ENCODE results near the gene NUDT1.

The NUDT1 gene

DNA sequence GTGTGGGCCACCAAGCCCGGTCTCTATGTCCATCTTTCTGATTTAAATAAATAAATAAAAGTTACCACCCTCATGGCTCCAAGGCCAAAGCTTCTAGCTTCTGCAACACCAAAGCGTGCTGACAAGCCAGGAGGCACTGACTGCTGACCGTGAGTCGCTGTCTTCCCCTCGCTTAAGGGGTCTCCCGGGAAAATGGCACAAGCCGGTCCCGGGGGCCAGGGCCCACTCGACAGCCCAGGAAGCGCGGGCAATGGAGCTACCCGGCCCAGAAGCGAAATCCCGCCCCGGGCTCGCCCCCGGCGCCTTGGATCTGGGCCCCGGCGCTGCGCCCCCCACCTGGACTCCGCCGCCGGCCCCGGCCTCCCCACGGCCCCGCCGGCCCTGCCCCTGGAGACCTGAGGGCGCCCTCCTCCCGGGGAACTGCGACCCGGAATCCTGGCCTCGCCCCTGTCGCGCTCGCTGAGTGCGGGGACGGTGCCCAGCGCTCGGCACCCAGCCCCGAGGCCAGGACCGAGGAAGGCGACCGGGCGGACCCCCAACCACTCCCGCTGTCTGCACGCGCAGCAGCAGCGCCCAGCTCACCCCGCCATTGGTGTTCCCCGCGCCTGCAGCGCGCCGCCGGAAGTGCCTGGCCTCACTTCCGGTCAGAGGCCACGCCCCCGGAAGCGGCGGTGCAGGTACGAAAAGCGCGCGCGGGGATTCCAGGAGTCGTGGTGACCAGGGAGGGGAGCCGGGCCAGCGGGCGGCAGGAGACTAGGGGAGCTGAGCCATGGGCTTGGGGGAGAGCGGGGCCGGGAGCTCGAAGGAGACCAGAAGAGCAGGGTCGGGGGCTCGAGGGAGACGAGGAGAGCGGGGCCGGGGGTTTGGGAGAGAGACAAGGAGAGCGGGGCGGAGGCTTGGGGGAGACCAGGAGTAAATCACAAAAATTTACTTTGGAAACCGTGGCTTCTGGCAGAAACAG lies at the start of gene NUDT1, which contains the start of gene MRM2:
NUDT1 (plus strand) TSS at position 647 of the 961 bp plus-strand sequence. CDS start 2,349 bp downstream, outside the sequence.
MRM2 (minus strand) TSS at position 626 of the 961 bp plus-strand sequence; CDS start at position 590, 36 bp downstream.
- peak; percentile 78 for DNase-seq

DNA sequence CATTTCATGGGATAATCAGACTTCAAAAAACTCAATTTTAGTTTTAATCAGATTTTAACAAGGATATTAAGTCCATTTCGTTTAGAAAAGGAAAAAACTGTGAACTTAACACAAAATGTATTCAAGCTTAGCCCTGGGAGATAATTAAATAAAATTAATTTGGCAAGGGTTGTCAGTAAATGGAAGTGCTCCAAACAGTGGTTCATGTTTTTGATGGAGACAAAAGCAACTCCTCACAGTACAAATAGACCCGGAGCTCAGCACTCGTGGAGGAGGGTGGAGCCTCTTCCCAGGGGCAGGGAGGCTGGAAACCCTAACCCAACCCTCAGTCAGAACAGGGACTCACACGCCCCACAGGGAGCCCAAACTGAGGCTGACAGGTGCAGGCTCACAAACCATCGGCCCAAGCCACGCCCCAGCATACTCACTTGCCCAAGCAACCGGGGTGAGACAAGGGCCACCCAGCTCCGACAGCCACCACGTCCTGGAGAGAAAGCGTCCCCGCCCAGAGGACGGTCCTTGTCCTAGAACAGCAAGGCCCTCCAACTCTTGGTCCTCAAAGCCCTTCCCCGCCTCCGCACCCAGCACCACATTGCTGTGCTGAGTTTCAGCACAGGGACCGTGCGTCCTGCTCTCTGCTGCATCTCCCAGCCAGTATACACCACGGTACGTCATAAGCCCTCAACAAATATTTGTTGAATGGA lies 49.0 kb upstream of the NUDT1 start:
- peak; percentile 36 for DNase-seq

DNA sequence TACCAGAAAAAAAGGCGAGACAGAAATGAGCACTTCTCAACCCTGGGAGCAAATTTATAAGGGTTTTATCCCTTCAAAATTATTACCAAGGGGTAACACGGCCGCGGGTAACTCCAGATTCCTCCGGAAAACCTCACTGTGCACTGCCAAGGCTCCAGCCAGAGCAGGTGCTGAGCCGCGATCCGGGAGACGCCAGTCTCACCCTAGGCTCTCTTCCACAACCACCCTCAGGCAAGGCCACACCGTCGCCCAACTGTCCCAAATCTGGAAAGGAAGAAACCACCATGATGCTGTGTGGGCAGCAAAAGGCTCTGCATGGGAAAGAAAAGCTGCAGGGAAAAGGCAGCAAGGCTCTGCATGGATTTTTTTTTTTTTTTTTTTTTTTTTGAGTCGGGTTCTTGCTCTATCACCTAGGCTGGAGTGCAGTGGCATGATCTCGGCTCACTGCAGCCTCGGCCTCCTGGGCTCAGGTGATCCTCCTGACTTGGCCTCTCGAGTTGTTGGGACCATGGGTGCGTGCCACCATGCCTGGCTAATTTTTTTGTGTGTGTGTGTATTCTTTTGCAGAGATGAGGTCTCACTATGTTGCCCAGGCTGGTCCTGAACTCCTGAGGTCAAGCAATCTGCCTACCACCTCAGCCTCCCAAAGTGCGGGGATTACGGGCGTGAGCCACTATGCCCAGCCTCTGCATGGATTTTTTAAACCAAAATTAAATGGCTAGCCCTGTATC lies 48.3 kb upstream of the NUDT1 start:
- no peak for DNase-seq

DNA sequence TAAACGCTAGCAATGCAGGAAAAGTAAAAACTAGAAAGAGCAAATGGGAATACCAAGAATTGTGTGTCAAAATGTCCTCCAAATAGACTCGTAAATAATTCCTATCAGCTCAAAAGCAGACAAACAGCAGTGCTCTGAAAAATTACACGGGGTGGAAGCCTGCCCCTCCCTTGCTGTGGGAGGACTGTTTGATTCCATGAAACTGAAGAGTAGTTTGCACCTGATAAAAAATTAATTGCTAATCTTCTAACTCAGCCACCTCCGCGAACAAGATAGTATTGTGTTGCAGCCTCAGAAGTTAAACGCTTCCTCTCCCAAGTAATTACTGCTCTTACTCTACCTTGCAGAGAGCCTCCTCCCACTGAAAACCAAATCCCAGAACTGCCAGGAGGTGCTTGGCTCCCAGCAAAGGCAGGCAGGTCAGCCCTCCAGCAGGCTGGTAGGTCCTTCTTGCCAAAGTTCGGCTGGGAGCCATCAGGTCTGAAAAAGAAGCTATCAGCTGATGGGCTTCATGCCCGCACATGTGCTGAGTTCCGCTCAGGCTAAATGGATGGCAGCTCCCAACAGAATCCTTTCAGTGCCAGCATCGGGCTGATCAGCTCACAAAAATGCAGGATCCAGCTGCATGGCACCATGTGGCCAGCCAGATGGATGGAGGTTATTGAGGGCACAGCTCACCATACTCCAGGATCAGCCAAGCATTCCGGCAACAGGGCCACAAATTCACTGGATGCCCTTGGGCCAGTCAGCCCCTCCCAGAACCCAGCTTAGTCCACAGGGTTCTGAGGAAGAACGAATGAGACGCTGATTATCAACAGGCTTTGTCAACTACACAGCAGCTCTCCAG lies 46.4 kb upstream of the NUDT1 start:
- DNase-seq: peak; percentile 36

DNA sequence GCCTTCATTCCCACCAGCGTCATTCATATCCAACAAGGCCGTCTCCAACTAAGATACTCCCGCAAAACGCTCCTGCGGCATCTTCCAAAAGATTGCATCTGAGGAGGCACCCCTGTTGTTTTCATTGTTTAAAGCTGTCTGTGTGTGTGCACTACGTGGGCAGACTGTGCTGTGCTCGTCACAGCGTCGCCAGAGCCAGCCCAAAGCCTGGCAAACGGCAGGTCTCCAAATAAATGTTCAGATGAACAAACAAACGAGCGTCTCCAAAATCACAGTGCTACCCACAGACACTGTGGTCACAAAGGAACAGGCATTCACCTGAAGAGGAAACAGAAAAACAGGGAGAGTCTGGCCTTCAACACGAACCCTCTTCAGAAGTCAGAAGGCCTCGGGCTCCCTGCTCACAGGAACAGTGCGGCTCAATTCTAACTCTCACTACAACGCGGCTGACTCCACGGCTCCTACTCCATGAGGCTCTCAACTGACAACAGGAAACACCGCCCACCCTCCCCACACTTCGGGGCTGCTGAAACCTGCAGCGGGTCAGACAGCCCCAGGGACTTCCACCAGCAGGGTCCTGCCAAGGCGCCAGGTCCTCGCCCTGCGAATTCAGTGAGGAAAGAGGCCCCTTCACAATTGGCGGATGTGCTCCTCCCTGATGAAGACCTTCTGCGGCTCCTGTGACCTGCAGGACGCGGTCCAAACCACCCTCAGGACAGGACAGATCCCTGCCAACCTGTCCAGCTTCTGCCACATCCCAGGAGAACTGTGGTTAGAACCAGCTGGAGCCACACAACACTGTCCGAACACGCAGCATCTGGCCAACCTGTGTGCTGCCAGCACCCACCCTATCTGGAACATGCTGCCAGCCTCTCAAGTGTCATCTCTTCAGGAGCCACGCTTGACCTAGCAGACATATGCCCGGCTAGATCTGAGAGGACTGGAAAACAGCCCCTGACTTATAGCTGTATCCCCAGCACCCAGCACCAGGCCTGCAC lies 45.3 kb upstream of the NUDT1 start:
- DNase-seq: peak; percentile 43

DNA sequence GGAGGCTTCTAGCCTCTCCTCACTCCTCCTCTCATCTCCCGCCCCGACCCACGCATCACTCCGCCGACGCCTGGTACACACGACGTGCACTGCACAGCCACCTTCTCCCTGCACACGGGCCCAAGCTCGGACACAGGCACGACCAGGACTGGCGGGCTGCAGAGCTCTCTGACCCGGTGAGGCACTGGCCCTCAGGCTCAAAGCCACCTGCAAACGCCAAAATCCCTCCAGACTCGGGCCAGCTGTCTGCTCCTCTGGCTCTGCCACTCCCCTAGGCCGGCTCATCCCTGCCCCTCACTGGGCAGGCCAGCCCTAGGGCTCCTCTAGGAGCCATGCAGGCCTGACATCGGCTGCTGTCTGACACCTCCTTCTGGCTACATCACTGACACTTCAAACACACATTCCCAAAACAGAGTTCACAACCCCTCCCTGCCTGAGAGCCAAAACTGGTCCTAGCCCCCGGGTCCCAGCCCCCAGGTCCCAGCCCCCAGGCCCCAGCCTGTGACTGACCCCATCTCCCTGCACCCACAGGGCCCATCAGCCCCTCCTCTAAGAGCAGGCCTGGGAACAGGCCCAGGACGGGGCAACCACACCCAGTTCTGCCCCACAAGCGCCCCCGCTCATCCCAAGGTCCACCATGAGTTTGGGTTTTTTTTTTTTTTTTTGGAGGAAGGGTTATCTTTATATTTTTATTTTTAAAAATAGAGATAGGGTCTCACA lies 44.4 kb upstream of the NUDT1 start:
- no peak for DNase-seq

DNA sequence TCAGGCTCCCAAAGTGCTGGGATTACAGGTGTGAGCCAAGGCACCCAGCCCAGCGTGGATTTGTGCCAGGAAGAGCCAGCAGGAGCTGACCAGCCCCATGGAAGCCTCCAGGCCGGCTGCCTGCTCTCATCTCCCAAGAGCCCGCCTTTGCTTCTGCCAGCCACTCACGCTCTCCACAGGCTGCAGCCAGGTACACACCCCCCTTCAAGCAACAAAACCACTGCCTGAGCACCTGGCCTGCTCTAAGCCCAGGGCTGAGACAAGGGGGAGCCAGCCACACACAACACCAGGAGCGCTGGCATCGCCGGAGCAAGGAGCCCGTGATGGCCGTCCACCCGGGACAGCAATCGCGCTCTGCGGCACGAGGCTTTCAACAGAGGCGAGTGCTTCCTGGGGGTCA lies 43.8 kb upstream of the NUDT1 start:
- peak; percentile 76 for DNase-seq

DNA sequence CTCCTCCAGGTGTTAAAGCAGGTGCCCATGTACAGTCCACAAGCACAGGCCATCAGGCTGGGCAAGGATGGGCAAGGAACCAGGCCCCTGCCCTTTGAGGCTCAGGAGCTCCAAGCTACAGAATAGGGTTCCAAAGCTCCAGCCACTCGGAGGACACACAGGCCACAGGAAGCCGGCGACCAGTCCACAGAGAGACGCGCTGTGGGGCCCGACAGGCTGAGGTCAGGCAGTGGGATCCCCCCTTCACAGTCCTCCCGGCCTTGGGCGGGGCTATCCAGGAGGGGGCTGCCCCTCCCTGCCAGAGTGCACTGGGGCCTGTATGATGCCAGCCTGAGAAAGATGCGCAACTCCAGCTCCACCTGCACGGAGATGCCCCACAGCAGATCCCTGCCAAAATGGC lies 43.3 kb upstream of the NUDT1 start:
- no peak for DNase-seq

DNA sequence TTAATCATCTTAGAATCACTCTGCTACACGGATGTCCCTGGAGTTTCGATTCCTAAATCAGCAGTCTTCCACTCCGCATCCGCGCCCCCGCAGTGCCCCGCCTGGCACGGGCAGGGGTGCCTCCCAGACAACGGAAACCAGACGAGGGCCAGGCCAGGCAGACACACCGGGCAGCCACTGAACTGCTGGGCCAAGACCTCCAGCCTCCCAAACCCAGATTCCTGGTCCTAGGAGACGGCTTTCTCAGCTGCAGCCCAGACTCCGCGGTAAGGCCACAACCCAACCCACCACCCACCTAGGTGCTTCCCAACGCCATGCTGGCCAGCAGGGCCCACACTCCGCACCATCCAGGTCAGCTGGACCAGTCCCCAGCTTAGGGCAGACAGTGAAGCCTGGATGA lies 42.5 kb upstream of the NUDT1 start:
- DNase-seq: no peak

DNA sequence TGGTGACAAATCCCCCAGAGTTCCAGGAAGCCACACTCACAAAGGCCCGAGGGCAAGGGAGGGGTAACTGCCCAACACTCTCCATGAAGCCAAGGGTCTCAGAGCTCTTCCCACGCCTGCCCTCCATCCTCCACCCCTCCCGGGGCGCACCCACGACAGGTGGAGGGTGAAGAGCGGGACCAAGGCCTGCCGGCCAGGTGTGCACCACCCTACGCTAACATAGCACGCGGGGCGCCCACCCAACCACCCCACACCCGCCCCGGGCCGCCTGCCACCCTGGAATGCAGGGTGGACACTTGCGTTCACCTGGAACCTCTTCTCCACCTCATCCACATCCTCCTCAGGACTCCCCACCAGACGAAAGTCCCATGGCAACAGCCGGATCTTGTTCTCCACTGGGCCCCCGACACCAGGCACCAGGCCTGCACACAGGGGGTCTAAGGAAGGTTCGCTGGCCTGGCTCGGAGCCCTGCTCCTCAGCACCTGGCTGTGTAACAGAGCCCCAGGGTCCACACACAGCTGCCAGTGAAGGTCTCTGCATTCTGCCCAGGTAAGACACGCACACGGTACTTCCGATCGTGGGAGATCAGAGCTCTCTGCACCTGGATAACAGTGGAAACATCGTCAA lies 42.0 kb upstream of the NUDT1 start:
- DNase-seq: no peak

DNA sequence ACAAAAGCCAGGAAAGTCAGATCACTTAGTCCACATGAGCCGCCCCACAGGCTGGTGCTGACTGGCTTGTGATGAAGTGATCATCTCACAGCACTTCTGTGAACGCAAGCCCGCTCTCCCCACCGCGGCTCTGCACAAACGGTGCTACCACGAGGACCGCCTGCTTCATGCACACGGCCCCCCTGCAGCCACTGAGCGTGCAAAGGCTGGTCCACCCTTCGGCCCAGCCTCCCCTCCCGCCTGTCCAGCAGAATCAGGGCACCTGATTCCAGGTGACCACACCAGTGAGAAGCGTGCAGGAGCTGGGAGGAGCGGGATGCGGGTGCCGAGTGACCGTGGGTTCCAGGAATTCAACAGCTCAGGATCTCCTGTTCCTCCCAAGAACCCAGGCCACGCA lies 41.4 kb upstream of the NUDT1 start:
- no peak for DNase-seq

DNA sequence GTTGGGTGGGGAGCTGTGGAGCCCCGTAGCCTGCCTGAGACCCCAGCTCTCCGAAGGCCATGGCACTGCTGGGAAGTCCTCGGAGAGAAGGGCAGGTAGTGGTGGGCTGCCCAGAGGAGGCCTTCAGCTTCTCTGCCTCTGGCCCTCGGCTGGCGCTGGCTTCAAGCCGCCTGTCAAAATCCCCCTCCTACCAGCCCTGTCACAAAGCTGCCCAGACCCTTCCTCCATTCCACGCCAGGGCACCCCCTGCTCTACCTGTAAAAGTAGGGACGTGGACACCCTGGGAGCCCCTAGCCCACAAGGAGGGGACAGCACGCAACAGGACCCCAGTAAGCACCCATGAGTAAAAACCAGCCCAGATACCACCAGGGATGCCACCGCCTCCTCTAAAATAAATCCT lies 40.9 kb upstream of the NUDT1 start:
- DNase-seq: no peak

DNA sequence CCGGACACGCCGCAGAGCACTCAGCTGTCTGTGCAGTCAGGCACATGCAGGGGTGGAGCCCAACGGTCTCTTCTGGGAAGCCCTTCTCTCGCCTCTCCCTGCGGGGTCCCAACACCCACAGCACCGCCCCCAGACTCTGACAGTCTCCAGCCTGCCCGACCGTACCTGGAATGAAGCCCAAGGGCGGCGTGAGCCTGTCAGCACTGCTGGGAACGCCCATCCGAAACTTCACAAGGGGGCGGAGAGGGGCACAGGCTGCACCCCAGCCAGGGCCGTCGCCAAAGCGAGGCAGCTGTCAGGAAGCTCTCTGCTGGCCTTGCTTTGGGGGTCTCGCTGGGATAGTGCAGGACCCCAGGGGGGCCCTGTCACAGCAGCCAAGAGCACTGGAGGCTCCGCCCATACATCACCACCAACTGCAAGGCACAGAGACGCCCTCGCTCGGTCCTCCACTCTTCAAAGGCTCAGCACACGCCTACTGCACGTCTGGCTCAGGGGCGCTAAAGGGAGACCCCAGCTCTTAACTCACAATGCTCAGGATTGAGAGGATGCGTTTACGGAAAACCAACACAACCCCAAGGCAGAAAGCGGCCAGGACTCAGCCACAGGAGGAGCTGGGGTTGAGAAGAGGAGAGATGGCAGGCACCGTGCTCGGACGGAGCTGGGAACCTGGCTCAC lies 40.2 kb upstream of the NUDT1 start:
- DNase-seq: no peak

DNA sequence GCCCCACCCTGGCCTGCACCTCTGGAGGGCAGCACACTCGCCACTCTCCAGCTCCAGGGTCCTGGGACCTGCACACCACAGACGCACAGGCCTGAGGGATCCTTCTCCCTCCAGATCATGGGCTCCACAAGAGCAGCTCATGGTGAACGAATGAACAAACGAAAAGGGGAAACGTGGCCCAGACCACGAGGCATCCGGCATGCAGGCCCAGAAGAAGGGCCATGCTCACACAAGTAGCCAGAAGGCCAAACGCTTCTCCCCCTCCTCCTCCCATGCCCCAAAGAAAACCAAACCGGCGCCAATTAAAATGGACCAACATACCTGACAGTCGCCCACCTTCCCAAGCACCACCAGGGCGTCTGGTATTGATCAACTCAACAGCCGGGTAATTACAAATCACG lies 39.7 kb upstream of the NUDT1 start:
- no peak for DNase-seq

DNA sequence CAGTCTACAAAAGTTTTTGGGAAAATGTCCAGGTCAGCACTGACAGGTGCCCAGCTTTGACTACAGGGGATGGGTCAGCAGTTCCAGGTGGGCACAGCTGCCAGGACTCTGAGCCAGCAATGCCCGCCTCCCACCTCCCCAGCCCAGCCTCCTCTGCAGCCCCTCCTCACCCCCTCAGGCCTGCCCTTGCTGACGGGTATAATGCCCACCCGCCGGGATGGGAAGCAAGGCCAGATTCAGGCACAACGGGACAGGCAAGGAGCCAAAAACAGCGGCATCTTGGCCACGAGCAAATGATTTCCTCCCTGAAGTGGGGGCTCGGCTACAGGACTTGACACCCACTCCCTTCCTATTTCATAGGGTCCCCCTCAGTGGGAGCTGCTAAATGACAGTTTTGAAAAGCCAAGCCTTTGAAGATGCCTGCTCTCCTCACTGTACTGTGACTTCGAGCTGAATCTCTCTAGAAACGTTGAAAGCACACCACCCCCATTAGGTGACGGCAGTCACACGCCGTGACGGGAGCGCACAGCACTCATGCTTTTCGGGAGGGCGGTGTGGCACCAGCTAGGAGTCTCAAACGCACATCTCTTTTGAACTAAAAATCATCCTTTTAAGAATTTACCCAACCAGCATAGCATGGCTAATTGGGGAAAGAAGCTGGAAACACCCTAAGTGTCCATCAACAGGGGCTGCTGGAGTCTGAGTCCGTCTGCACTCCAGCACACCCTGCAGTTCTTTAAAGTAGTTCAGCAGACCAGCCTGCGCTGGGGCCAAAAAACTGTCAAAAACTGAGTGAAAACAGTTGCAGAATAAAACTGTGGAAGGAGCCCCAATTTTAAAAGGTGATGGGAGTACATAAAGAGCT lies 38.9 kb upstream of the NUDT1 start:
- no peak for DNase-seq

DNA sequence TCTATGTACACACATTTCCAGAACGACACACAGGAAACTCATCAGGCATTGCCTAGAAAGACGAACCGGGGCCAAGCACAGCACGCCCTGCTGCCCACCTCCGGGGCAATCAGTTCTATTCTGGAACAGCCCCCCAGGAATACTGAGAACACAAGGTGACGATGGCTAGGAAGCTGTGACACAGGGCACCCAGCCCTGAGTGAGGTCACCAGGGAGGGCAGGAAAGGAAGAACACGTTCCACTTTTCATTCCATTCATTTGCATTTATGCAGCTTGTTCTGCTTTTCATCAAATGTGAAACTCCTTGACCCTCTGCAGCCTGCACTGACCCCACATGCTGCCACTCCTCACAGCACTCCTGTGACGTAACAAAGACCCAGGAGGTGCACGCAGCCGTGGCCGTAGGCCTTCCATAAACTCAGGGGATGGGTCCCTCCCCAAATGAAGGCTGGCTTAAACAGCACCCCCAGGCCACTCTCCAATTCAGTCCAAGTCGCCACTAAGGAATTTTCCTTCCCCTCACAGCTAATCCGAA lies 38.2 kb upstream of the NUDT1 start:
- no peak for DNase-seq

DNA sequence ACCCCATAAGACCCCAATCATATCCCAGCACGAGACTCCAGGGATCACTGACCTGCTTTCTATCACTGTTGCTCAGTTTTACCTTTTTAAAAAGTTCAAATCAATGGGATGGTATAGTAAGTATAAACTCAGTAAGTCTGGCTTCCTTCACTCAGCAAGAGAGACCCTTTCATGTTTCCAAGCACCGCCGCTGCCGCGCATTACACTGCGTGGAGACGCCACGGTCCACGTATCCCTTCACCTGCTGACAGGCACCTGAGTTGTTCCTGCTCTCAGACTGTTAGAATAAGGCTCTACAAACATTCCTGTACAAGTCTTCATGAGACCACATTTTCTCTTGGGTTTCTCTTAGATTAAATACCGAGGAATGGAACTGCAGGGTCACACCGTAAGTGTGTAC lies 37.6 kb upstream of the NUDT1 start:
- no peak for DNase-seq

Data from NCI-H1092 (cell line).